ENCODE results near the gene PRR15L.
A peak's percentile ranks its signal among the peaks of the same experiment; 100 is the strongest.
"Not testable (repeated sequence)": the region's sequence is repeated elsewhere in the genome, so short reads cannot be mapped to it uniquely, and the experiment has no call there.

The PRR15L gene

DNA sequence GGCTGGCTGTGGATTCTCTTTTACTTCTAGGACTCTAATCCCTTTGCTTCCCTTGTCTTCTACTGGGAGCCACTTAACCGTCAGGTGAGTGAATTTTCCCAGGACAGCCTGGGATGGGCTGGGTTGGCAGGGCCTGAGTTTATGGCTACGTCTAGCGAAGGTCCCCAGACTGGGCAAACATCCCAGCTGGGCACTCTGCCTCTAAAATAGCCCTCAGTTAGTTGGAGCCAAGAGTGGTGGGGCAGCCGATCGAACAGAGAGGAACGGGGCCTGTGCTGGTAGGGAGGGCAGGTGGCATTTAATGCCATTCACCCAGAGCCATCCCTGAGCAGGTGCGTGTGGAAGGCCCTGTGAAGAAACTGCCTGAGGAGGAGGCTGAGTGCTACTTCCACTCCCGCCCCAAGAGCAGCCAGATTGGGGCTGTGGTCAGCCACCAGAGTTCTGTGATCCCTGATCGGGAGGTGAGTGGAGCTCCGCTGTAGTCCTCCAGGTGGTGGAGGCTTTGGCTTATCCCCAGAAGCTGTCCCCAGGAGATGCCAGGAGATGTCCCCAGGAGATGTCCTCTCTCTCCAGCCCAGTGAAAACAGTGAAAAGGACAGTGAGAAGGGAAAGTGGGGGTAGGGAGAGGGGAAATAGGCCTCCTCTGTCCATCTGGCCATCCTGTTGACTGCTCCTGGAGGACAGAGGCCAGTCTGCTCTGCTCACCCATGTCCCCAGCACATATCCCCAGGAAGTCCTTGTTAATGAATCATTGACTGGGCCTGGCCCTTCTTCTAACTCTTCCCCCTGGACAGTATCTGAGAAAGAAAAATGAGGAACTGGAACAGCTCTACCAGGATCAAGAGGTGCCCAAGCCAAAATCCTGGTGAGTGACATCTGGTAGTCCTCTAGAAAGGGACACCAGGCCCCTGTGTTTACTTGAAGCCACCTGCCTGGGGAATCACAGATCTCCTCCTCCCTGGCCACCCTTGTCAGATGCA is 11.9 kb downstream of the PRR15L start:
- Mint-ChIP-seq H3K27me3 (ENCODE audit: low read depth) (no peaks in the 10 kb centered on the region), H3K9me3 (peaks cover 3% of the 10 kb centered on the region), H3K27ac (peak overlapping the region; percentile 56), H3K4me3 (peak overlapping the region; percentile 25), H3K36me3 (ENCODE audit: low read depth) (peaks cover 34% of the 10 kb centered on the region), H3K4me1 (ENCODE audit: low read depth) (peaks cover 46% of the 10 kb centered on the region)
- DNase-seq (ENCODE audit: low spot score): no peak

DNA sequence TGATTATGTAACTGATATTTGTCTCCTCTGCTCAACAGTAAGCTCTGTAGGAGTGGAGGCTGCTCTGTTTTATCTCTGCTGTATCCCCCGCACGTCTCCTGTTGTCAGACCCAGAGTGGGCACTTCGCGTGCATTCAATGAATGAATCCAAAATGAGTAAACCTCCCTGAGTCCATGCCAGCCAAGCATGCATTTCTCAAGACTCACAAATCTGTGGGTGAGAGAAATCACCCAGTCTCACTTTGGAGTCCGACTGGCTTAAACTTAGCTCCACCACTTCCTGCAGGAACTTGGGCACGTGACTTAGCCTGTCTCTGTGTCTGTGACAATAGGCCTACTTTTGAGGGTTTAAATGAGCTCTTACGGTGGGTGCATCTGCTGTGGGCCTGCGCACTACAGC is 12.6 kb downstream of the PRR15L start:
- Mint-ChIP-seq H3K4me1 (ENCODE audit: low read depth) (peaks cover 49% of the 10 kb centered on the region), H3K36me3 (ENCODE audit: low read depth) (peaks cover 34% of the 10 kb centered on the region)

DNA sequence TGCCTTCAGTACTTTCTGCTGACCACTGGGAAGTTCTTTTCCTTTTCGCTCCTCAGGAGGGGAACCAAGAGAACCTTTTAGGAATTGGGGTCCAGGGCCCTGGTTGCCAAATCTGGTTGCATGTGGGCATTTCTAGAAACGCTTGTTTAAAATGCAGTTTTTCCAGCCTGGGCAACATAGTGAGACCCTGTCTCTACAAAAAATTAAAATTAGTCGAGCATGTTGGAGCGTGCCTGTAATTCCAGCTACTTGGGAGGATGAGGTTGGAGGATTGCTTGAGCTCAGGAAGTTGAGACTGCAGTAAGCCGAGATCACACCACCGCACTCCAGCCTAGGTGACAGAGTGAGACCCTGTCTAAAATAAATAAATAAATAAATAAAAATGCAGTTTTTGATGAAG is 15.1 kb downstream of the PRR15L start:
- Mint-ChIP-seq H3K27me3 (ENCODE audit: low read depth) (no peaks in the 10 kb centered on the region), H3K36me3 (ENCODE audit: low read depth) (peaks cover 22% of the 10 kb centered on the region), H3K9me3 (peaks cover 3% of the 10 kb centered on the region), H3K4me1 (ENCODE audit: low read depth) (peaks cover 38% of the 10 kb centered on the region), H3K4me3 (peak overlapping the region; percentile 95), H3K27ac (peak overlapping the region; percentile 91)
- no peak for DNase-seq (ENCODE audit: low spot score)

More for the DNA sequence above, 12.6 kb downstream of the PRR15L start:
- peak overlapping the region; percentile 25 for H3K4me3 Mint-ChIP-seq
- DNase-seq (ENCODE audit: low spot score): no peak
- peak overlapping the region; percentile 56 for H3K27ac Mint-ChIP-seq
- peaks cover 3% of the 10 kb centered on the region for H3K9me3 Mint-ChIP-seq
- no peaks in the 10 kb centered on the region for H3K27me3 Mint-ChIP-seq (ENCODE audit: low read depth)

DNA sequence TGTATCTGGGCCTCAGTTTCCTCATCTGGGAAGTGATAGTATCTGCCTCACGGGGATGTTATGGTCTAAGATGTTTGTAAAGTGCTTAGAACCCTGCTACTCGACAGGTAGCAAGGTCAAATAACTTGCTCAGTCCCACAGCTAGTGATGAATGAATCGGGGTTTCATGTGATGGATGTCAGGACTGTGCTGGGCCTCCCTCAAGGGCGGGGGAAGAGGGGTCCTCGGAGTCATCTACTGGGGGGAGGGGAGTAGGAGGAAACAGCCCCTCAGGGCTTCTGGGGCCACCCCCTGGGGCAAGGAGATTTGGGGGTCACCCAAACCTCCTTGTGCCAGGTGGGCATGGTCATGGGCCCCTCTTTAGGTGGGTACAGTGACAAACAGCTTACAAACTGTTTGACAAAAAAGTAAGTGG is 15.6 kb downstream of the PRR15L start:
- Mint-ChIP-seq H3K4me1 (ENCODE audit: low read depth) (peaks cover 36% of the 10 kb centered on the region), H3K4me3 (peak overlapping the region; percentile 95), H3K27ac (peak overlapping the region; percentile 91), H3K27me3 (ENCODE audit: low read depth) (no peaks in the 10 kb centered on the region), H3K9me3 (peaks cover 3% of the 10 kb centered on the region), H3K36me3 (ENCODE audit: low read depth) (peaks cover 20% of the 10 kb centered on the region)
- DNase-seq (ENCODE audit: low spot score): no peak

GRCh38 chr17:47941246-47942095 is 16.2 kb downstream of the PRR15L start, which contains the start of gene PNPO:
TSS of gene PNPO (plus strand) at chr17:47941571. CDS start at chr17:47941676, 105 bp downstream.
- DNase-seq (ENCODE audit: low spot score): peak; percentile 96
- H3K36me3 Mint-ChIP-seq (ENCODE audit: low read depth): peaks cover 17% of the 10 kb centered on the region
- H3K27me3 Mint-ChIP-seq (ENCODE audit: low read depth): no peaks in the 10 kb centered on the region
- H3K4me3 Mint-ChIP-seq: peak within 1 kb of the TSS; percentile 95
- peaks cover 36% of the 10 kb centered on the region for H3K4me1 Mint-ChIP-seq (ENCODE audit: low read depth)
- peak within 1 kb of the TSS; percentile 91 for H3K27ac Mint-ChIP-seq
- H3K9me3 Mint-ChIP-seq: peaks cover 3% of the 10 kb centered on the region

DNA sequence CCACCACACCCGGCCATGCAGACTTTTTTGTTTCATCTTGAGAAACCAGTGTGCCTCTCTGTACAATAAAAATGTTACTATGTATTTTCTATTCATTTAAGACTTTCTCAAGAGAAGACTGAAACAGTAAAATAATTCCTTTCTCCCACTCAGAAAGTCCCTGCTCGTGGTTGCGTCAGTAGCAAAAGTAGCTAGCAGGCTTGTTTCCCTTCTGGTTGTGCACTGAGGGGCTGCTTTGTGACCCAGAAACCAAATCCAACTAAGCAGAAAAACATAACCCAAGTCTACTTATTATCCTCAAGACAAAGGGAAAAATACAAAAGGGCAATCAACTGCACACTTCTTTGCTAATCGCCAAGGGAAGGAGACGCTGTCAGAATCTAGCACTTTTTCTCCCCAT is 19.7 kb downstream of the PRR15L start:
- Mint-ChIP-seq H3K36me3 (ENCODE audit: low read depth) (peaks cover 2% of the 10 kb centered on the region), H3K4me1 (ENCODE audit: low read depth) (peaks cover 17% of the 10 kb centered on the region), H3K9me3 (peaks cover 3% of the 10 kb centered on the region), H3K27me3 (ENCODE audit: low read depth) (no peaks in the 10 kb centered on the region), H3K4me3 (no peak overlapping the region), H3K27ac (no peak overlapping the region)
- no peak for DNase-seq (ENCODE audit: low spot score)

DNA sequence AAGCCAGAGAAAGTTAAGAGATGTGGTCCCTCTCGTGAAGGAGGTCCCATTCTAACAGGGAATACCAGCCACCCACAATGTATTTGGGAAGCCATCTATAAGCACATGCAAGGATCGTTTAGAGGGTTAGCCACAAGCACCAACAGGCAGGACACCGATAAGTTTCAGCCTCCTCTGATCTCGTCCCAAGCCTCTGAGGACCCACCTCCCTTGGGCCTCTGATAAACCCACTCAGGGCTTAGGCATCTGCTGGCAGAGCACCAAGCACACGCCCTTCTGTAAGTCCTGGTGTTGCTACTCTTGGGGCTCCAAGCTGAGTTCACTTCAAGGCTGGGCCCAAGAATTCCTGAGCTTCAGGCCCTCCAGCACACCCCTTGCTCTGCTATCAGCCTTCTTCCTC is 21.7 kb downstream of the PRR15L start:
- Mint-ChIP-seq H3K4me3 (no peak overlapping the region), H3K4me1 (ENCODE audit: low read depth) (peaks cover 8% of the 10 kb centered on the region), H3K36me3 (ENCODE audit: low read depth) (no peaks in the 10 kb centered on the region), H3K27ac (no peak overlapping the region), H3K27me3 (ENCODE audit: low read depth) (no peaks in the 10 kb centered on the region), H3K9me3 (peaks cover under 1% of the 10 kb centered on the region)
- DNase-seq (ENCODE audit: low spot score): no peak

- H3K27me3 Mint-ChIP-seq (ENCODE audit: low read depth); H3K36me3 Mint-ChIP-seq (ENCODE audit: low read depth); H3K9me3 Mint-ChIP-seq; H3K4me3 Mint-ChIP-seq; DNase-seq (ENCODE audit: low spot score); H3K27ac Mint-ChIP-seq; H3K4me1 Mint-ChIP-seq (ENCODE audit: low read depth): not testable (repeated sequence)
Measured at GRCh38 chr17:47935468-47935867, 22.2 kb downstream of the PRR15L start.

DNA sequence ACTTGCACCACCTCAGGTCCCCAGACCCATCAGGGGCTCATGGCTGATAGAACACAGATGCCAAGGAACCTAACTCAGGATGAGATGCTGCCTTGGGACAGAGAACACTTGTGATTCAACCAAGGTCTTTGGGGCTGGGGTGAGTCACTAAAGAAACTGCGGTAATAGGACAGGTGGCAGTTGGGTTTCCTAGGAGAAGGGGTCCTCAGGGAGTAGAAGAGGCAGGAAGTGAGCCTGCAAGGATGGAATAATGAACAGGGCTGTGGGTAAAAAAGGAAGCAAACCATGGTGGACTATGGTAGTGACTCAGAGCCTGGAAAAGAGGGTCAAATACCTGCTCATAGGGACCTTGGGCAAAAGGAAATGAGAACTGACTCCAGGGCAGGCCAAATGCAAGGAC is 22.8 kb downstream of the PRR15L start:
- Mint-ChIP-seq H3K27ac (no peak overlapping the region), H3K27me3 (ENCODE audit: low read depth) (no peaks in the 10 kb centered on the region), H3K4me1 (ENCODE audit: low read depth) (peaks cover 3% of the 10 kb centered on the region), H3K9me3 (no peaks in the 10 kb centered on the region), H3K36me3 (ENCODE audit: low read depth) (peaks cover 2% of the 10 kb centered on the region), H3K4me3 (no peak overlapping the region)
- no peak for DNase-seq (ENCODE audit: low spot score)

DNA sequence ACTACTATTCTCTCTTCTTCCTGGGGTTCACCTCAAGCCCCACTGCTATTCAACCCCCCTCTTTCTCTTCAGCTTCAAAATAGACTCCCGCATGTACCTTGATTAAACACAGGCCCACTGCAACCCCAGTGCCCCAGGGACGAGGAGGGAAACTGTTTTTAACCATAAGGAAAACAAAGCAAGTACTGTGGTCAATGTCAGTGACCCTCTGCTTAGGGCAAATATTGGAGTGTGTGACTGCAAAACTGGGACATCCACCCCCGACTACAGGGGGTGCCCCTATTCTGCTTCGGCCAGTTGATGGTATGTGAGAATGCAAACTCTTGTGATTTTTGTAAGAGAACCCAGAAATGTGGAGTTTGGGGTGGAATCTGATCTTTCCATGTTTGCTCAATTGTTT is 25.8 kb downstream of the PRR15L start:
- Mint-ChIP-seq H3K4me3 (no peak overlapping the region), H3K27me3 (ENCODE audit: low read depth) (no peaks in the 10 kb centered on the region), H3K4me1 (ENCODE audit: low read depth) (peaks cover 3% of the 10 kb centered on the region), H3K36me3 (ENCODE audit: low read depth) (peaks cover 11% of the 10 kb centered on the region), H3K27ac (no peak overlapping the region), H3K9me3 (no peaks in the 10 kb centered on the region)
- no peak for DNase-seq (ENCODE audit: low spot score)

- no peaks in the 10 kb centered on the region for H3K9me3 Mint-ChIP-seq
- no peak overlapping the region for H3K27ac Mint-ChIP-seq
- no peaks in the 10 kb centered on the region for H3K27me3 Mint-ChIP-seq (ENCODE audit: low read depth)
- peaks cover 2% of the 10 kb centered on the region for H3K4me1 Mint-ChIP-seq (ENCODE audit: low read depth)
- peaks cover 24% of the 10 kb centered on the region for H3K36me3 Mint-ChIP-seq (ENCODE audit: low read depth)
- no peak for DNase-seq (ENCODE audit: low spot score)
- no peak overlapping the region for H3K4me3 Mint-ChIP-seq
Measured at GRCh38 chr17:47929218-47930000, 28.3 kb downstream of the PRR15L start.

- H3K4me3 Mint-ChIP-seq: no peak overlapping the region
- no peak for DNase-seq (ENCODE audit: low spot score)
- peaks cover 28% of the 10 kb centered on the region for H3K36me3 Mint-ChIP-seq (ENCODE audit: low read depth)
- no peaks in the 10 kb centered on the region for H3K9me3 Mint-ChIP-seq
- no peaks in the 10 kb centered on the region for H3K27me3 Mint-ChIP-seq (ENCODE audit: low read depth)
- H3K4me1 Mint-ChIP-seq (ENCODE audit: low read depth): peaks cover 2% of the 10 kb centered on the region
- peak overlapping the region; percentile 28 for H3K27ac Mint-ChIP-seq
Measured at GRCh38 chr17:47928415-47928814, 29.3 kb downstream of the PRR15L start.

GRCh38 chr17:47927821-47928400 is 29.8 kb downstream of the PRR15L start:
- Mint-ChIP-seq H3K27me3 (ENCODE audit: low read depth) (no peaks in the 10 kb centered on the region), H3K36me3 (ENCODE audit: low read depth) (peaks cover 29% of the 10 kb centered on the region), H3K9me3 (no peaks in the 10 kb centered on the region), H3K27ac (no peak overlapping the region), H3K4me1 (ENCODE audit: low read depth) (peaks cover 2% of the 10 kb centered on the region), H3K4me3 (no peak overlapping the region)
- no peak for DNase-seq (ENCODE audit: low spot score)
